Measurements from ENCODE around the gene TNFSF9.

The TNFSF9 gene

DNA sequence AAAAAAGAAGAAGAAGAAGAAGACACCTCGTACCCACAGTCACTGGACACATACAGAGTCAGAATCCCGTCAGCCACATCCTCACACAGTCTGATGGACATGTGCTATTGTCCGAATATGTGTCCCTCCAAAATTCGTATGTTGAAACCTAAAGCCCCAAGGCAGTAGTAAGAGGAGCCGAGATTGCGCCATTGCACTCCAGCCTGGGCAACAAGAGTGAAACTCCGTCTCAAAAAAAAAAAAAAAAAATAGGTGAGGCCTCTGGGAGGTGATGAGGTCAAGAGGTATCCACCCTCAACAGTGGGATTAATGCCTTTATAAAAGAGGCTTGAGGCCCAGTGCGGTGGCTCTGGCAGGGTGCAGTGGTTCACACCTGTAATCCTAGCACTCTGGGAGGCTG is 46.6 kb upstream of the TNFSF9 start:
- Histone ChIP-seq H3K9me3 (ENCODE audit: control insufficient read depth, low read length) (no peaks in the 10 kb centered on the region), H3K27ac (no peak overlapping the region), H3K36me3 (ENCODE audit: control insufficient read depth, insufficient read depth, low read length) (no peaks in the 10 kb centered on the region), H3K4me2 (ENCODE audit: low read length) (no peak overlapping the region), H3K4me1 (no peaks in the 10 kb centered on the region), H3K79me2 (no peaks in the 10 kb centered on the region), H3K27me3 (ENCODE audit: control insufficient read depth, insufficient read depth, low read length) (no peaks in the 10 kb centered on the region), H2AFZ (no peak overlapping the region), H3K4me3 (ENCODE audit: low read depth, low read length) (no peak overlapping the region), H3K9ac (no peak overlapping the region)
- no peak for TF ChIP-seq CTCF (IDR thresholded peaks at IDR 0.05)

- no peak for TF ChIP-seq CTCF (IDR thresholded peaks at IDR 0.05)
Observed at GRCh38 chr19:6484831-6485230, 46.0 kb upstream of the TNFSF9 start.

GRCh38 chr19:6489278-6490061 is 41.4 kb upstream of the TNFSF9 start:
- no peaks in the 10 kb centered on the region for H3K36me3 ChIP-seq (ENCODE audit: control insufficient read depth, insufficient read depth, low read length)
- H3K27ac ChIP-seq: no peak overlapping the region
- H3K4me2 ChIP-seq (ENCODE audit: low read length): no peak overlapping the region
- no peak overlapping the region for H3K9ac ChIP-seq
- no peak overlapping the region for H2AFZ ChIP-seq
- no peak for TF ChIP-seq CTCF (IDR thresholded peaks at IDR 0.05)
- no peaks in the 10 kb centered on the region for H3K4me1 ChIP-seq
- no peak overlapping the region for H3K4me3 ChIP-seq (ENCODE audit: low read depth, low read length)
- H3K79me2 ChIP-seq: no peaks in the 10 kb centered on the region
- no peaks in the 10 kb centered on the region for H3K9me3 ChIP-seq (ENCODE audit: control insufficient read depth, low read length)
- H3K27me3 ChIP-seq (ENCODE audit: control insufficient read depth, insufficient read depth, low read length): no peaks in the 10 kb centered on the region

More at GRCh38 chr19:6484831-6485230, 46.0 kb upstream of the TNFSF9 start:
- no peak overlapping the region for H3K9ac ChIP-seq
- H3K9me3 ChIP-seq (ENCODE audit: control insufficient read depth, low read length): no peaks in the 10 kb centered on the region
- H3K36me3 ChIP-seq (ENCODE audit: control insufficient read depth, insufficient read depth, low read length): no peaks in the 10 kb centered on the region
- no peaks in the 10 kb centered on the region for H3K4me1 ChIP-seq
- H3K4me2 ChIP-seq (ENCODE audit: low read length): no peak overlapping the region
- no peaks in the 10 kb centered on the region for H3K79me2 ChIP-seq
- H3K4me3 ChIP-seq (ENCODE audit: low read depth, low read length): no peak overlapping the region
- no peak overlapping the region for H3K27ac ChIP-seq
- no peak overlapping the region for H2AFZ ChIP-seq
- no peaks in the 10 kb centered on the region for H3K27me3 ChIP-seq (ENCODE audit: control insufficient read depth, insufficient read depth, low read length)

DNA sequence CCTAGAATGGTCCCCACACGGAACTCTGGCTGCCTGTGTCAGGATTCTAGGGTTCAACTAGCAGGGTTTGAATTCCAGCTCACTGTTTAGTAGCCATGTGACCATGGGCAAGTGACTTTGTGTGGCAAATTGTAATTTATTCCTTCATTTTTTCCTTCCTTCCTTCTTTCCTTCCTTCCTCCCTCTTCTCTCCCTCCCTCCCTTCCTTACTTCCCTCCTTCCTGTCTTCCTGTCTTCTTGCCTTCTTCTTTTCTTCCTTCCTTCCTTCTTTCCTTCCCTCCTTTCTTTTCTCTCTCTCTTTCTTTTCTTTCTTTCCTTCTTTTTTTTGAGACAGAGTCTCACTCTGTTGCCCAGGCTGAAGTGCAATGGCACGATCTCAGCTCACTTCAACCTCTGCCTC is 40.7 kb upstream of the TNFSF9 start:
- Histone ChIP-seq H3K9me3 (ENCODE audit: control insufficient read depth, low read length) (no peaks in the 10 kb centered on the region), H3K27me3 (ENCODE audit: control insufficient read depth, insufficient read depth, low read length) (no peaks in the 10 kb centered on the region), H2AFZ (no peak overlapping the region), H3K4me3 (ENCODE audit: low read depth, low read length) (no peak overlapping the region), H3K4me1 (no peaks in the 10 kb centered on the region), H3K36me3 (ENCODE audit: control insufficient read depth, insufficient read depth, low read length) (no peaks in the 10 kb centered on the region), H3K27ac (no peak overlapping the region), H3K9ac (no peak overlapping the region), H3K79me2 (no peaks in the 10 kb centered on the region), H3K4me2 (ENCODE audit: low read length) (no peak overlapping the region)
- no peak for TF ChIP-seq CTCF (IDR thresholded peaks at IDR 0.05)
